ENCODE results near the gene KIF7. TPM values are rescaled to one million over a fixed set of nuclear protein-coding genes. Genes with fewer than 3 reads are reported as not detected.

The KIF7 gene
- total and polyA plus RNA-seq, 11 donors: 1.3 to 9.2 (median 3.2) TPM

- Histone ChIP-seq H3K4me3 (no peak overlapping the region), H3K36me3 (no peaks in the 10 kb centered on the region), H3K27me3 (no peaks in the 10 kb centered on the region), H3K9me3 (no peaks in the 10 kb centered on the region), H3K4me1 (peaks cover 0 to 14% (median 9%) of the 10 kb centered on the region in 12 donors), H3K27ac (no peak overlapping the region)
- no peak for DNase-seq
- intact Hi-C loops (cut with DNase I): no loop called here
- TF ChIP-seq POLR2A (IDR thresholded peaks at IDR 0.05) (no peak), CTCF (IDR thresholded peaks at IDR 0.05) (no peak)
- WGBS, 4 donors: 88 to 94% (median 92%) methylated on average over 9 to 15 of the region's 15 CpGs
- no peak for ATAC-seq
These were observed 14.7 kb upstream of the KIF7 start for GRCh38 chr15:89669941-89670340.

GRCh38 chr15:89669309-89669865, 14.1 kb upstream of the KIF7 start:
- ATAC-seq (no peak), DNase-seq (no peak)
- Histone ChIP-seq H3K4me1 (peaks cover 0 to 19% (median 14%) of the 10 kb centered on the region in 12 donors), H3K36me3 (no peaks in the 10 kb centered on the region), H3K4me3 (no peak overlapping the region), H3K27ac (no peak overlapping the region), H3K9me3 (no peaks in the 10 kb centered on the region), H3K27me3 (no peaks in the 10 kb centered on the region)
- intact Hi-C loops (cut with DNase I): no loop called here
- no peak for TF ChIP-seq CTCF (IDR thresholded peaks at IDR 0.05)
- TF ChIP-seq POLR2A (IDR thresholded peaks at IDR 0.05): no peak
- WGBS, 4 donors: 73 to 92% (median 80%) methylated on average over 8 to 9 of the region's 9 CpGs

GRCh38 chr15:89668171-89668570, 12.9 kb upstream of the KIF7 start:
- ATAC-seq: no peak
- H3K4me3 ChIP-seq: no peak overlapping the region
- intact Hi-C loops (cut with DNase I): no loop called here
- H3K27ac ChIP-seq: no peak overlapping the region
- H3K36me3 ChIP-seq: no peaks in the 10 kb centered on the region
- no peak for DNase-seq
- 90 to 97% (median 92%) methylated on average over 3 of the region's 3 CpGs for WGBS, 4 donors
- no peaks in the 10 kb centered on the region for H3K9me3 ChIP-seq
- TF ChIP-seq CTCF (IDR thresholded peaks at IDR 0.05): no peak
- TF ChIP-seq POLR2A (IDR thresholded peaks at IDR 0.05): no peak
- peaks cover 0 to 22% (median 16%) of the 10 kb centered on the region in 12 donors for H3K4me1 ChIP-seq
- no peaks in the 10 kb centered on the region for H3K27me3 ChIP-seq

- Histone ChIP-seq H3K27me3 (no peaks in the 10 kb centered on the region), H3K4me3 (no peak overlapping the region), H3K36me3 (no peaks in the 10 kb centered on the region), H3K27ac (no peak overlapping the region), H3K9me3 (no peaks in the 10 kb centered on the region), H3K4me1 (peaks cover 0 to 26% (median 21%) of the 10 kb centered on the region in 12 donors)
- no peak for TF ChIP-seq POLR2A (IDR thresholded peaks at IDR 0.05)
- TF ChIP-seq CTCF (IDR thresholded peaks at IDR 0.05): no peak
- intact Hi-C loops (cut with DNase I): no loop called here
- ATAC-seq (no peak), DNase-seq (no peak)
- 88 to 98% (median 96%) methylated on average over 5 to 7 of the region's 7 CpGs for WGBS, 4 donors
These were observed 12.4 kb upstream of the KIF7 start for GRCh38 chr15:89667706-89667960.
